Brain microvascular endothelial cell (primary cell): Measurements from ENCODE around the gene RBM8A.
A peak's percentile ranks its signal among the peaks of the same experiment; 100 is the strongest.

ENCODE experiments used
- DNase-seq: peaks from one replicate; pipeline ENCODE4 v3.0.0-alpha.2; 2020
- H3K27ac ChIP-seq: fragments of 250-450 bp; sonication (Bioruptor Pico); 2 replicates; pipeline ENCODE4 v1.5.1; 2020; ENCODE audit warnings: mild to moderate bottlenecking, moderate library complexity
- H3K27me3 ChIP-seq: fragments of 250-450 bp; sonication (Bioruptor Pico); replicated peaks from 2 replicates; pipeline ENCODE4 v1.5.1; 2020; ENCODE audit warnings: mild to moderate bottlenecking
- H3K36me3 ChIP-seq: fragments of 250-450 bp; sonication (Bioruptor Pico); replicated peaks from 2 replicates; pipeline ENCODE4 v1.5.1; 2020; ENCODE audit warnings: mild to moderate bottlenecking
- H3K4me3 ChIP-seq: 2 replicates; pipeline ENCODE4 v1.5.1; 2011; ENCODE audit warnings: low read depth, mild to moderate bottlenecking, control low read depth, low read length, moderate library complexity
- in situ Hi-C: cut with HindIII; loops from 2 replicates; pipeline ENCODE4 v1.10.0; 2017; ENCODE audit warnings: low sequenced_read_pairs, low pct_ligation_motif_present
- TF ChIP-seq, protein P1 (sequence below): IDR thresholded peaks from 2 replicates; pipeline ENCODE4 v1.5.1; 2011; ENCODE audit warnings: low read depth, mild to moderate bottlenecking, moderate library complexity, low read length, control low read depth, inconsistent platforms; ENCODE audit errors: missing control alignments

The RBM8A gene

GRCh38 chr1:145958734-145959133, 31.4 kb upstream of the RBM8A start:
- TF ChIP-seq, protein P1, sequence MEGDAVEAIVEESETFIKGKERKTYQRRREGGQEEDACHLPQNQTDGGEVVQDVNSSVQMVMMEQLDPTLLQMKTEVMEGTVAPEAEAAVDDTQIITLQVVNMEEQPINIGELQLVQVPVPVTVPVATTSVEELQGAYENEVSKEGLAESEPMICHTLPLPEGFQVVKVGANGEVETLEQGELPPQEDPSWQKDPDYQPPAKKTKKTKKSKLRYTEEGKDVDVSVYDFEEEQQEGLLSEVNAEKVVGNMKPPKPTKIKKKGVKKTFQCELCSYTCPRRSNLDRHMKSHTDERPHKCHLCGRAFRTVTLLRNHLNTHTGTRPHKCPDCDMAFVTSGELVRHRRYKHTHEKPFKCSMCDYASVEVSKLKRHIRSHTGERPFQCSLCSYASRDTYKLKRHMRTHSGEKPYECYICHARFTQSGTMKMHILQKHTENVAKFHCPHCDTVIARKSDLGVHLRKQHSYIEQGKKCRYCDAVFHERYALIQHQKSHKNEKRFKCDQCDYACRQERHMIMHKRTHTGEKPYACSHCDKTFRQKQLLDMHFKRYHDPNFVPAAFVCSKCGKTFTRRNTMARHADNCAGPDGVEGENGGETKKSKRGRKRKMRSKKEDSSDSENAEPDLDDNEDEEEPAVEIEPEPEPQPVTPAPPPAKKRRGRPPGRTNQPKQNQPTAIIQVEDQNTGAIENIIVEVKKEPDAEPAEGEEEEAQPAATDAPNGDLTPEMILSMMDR = no peak
- in situ Hi-C loops = no loop called here
- no peaks in the 10 kb centered on the region for H3K27me3 ChIP-seq
- no peak for DNase-seq
- H3K36me3 ChIP-seq = no peaks in the 10 kb centered on the region
- no peak overlapping the region for H3K4me3 ChIP-seq
- no peak overlapping the region for H3K27ac ChIP-seq

DNA sequence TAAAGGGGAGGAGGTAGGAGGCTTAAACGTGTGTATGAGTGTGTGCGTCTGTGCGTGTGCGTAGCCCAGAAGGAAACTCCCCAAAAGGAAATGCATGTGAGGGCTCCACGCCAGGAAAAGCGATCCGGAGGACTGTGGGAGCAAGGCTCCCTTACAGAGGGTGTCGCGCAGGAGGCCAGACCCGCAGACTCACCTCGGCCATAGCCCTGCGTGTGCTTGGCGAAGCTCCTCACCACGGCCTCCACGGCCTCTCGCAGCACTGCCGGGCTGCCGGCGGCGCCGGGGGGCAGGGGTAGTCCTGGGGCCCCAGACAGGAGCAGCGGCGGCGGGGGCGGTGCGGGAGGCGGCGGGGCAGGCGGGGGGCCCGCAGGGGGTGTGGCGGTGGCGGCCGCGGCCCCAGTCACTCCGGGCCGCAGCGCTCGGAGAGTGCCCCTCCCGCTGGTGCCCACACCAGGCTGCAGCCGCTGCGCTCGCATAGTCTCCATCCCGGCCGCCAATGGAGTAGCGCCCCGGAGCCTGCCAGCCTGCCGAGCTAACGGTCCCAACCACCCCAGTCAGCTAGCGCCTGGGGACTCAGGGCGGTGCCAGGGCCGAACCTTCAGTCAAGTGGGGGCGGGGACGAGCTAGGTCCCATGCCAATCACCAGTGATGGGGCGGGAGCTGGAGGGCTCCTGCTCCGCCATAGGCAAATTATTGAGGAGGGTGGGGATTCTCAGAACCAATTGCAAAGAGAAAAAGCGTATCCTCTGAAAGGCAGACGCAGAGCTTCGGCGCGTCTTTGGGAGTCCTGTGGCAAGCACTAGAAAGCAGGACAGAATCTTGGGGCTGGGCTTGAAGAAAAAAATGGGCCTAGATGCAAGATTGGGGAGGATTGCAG, 30.4 kb upstream of the RBM8A start, which contains the start of gene LIX1L:
LIX1L (minus strand) TSS at position 575 of the 877 bp plus-strand sequence; CDS start at position 485, 90 bp downstream.
- H3K27me3 ChIP-seq = no peaks in the 10 kb centered on the region
- no peaks in the 10 kb centered on the region for H3K36me3 ChIP-seq
- H3K27ac ChIP-seq = peak within 1 kb of the TSS; percentile 83
- peak within 1 kb of the TSS; percentile 79 for H3K4me3 ChIP-seq
- in situ Hi-C loops = no loop called here
- TF ChIP-seq, protein P1 = no peak
- peak; percentile 96 for DNase-seq

- H3K36me3 ChIP-seq = no peaks in the 10 kb centered on the region
Measured at GRCh38 chr1:145956781-145957442, 29.6 kb upstream of the RBM8A start.

GRCh38 chr1:145956361-145956760, 29.1 kb upstream of the RBM8A start:
- TF ChIP-seq, protein P1 = no peak
- Histone ChIP-seq H3K36me3 (no peaks in the 10 kb centered on the region), H3K27me3 (no peaks in the 10 kb centered on the region), H3K27ac (peak overlapping the region; percentile 83), H3K4me3 (peak overlapping the region; percentile 79)
- in situ Hi-C loops = no loop called here
- no peak for DNase-seq

More at GRCh38 chr1:145956781-145957442, 29.6 kb upstream of the RBM8A start:
- Histone ChIP-seq H3K27ac (peak overlapping the region; percentile 83), H3K4me3 (peak overlapping the region; percentile 79), H3K27me3 (no peaks in the 10 kb centered on the region)
- TF ChIP-seq, protein P1 = no peak
- DNase-seq = no peak
- in situ Hi-C loops = no loop called here

- in situ Hi-C loops = no loop called here
- no peak for DNase-seq
- H3K27ac ChIP-seq = no peak overlapping the region
- no peaks in the 10 kb centered on the region for H3K36me3 ChIP-seq
- no peaks in the 10 kb centered on the region for H3K27me3 ChIP-seq
- TF ChIP-seq, protein P1 = no peak
- no peak overlapping the region for H3K4me3 ChIP-seq
Measured at GRCh38 chr1:145955436-145955835, 28.2 kb upstream of the RBM8A start.
